Osteoblast (primary cell): Measurements from ENCODE around the gene ARMC7. TPM values are rescaled to one million over a fixed set of nuclear protein-coding genes. Genes with fewer than 3 reads are reported as not detected.

Source experiments
- DNase-seq: peaks from one replicate; pipeline ENCODE4 v3.0.0; 2011; ENCODE audit warnings: low spot score, mixed read lengths; ENCODE audit not compliant: insufficient read length; ENCODE audit errors: missing footprints
- H2AFZ ChIP-seq: 2 replicates; pipeline ENCODE4 v1.6.0; 2011; ENCODE audit warnings: mild to moderate bottlenecking, low read length
- H3K27ac ChIP-seq: 2 replicates; pipeline ENCODE4 v1.5.1; 2011; ENCODE audit warnings: mild to moderate bottlenecking, low read depth, low read length, moderate library complexity
- H3K27me3 ChIP-seq: 2 replicates; pipeline ENCODE4 v1.6.0; 2012; ENCODE audit warnings: mild to moderate bottlenecking, control low read depth, inconsistent platforms, low read length, moderate library complexity; ENCODE audit not compliant: insufficient read depth
- H3K36me3 ChIP-seq: 2 replicates; pipeline ENCODE4 v1.5.1; 2011; ENCODE audit warnings: mild to moderate bottlenecking, low read length, control low read depth, moderate library complexity; ENCODE audit not compliant: insufficient read depth
- H3K4me1 ChIP-seq: 2 replicates; pipeline ENCODE4 v1.5.1; 2011; ENCODE audit warnings: mild to moderate bottlenecking, low read length, control low read depth, moderate library complexity; ENCODE audit not compliant: insufficient read depth
- H3K4me2 ChIP-seq: 2 replicates; pipeline ENCODE4 v1.6.0; 2011; ENCODE audit warnings: mild to moderate bottlenecking, low read length; ENCODE audit not compliant: insufficient read depth
- H3K4me3 ChIP-seq: fragments of 200-600 bp; sonication (generic); 3 replicates; pipeline ENCODE4 v1.5.1; 2012; ENCODE audit warnings: mild to moderate bottlenecking, low read length, inconsistent platforms; ENCODE audit not compliant: insufficient read depth
- H3K79me2 ChIP-seq: 2 replicates; pipeline ENCODE4 v1.6.0; 2012; ENCODE audit warnings: mild to moderate bottlenecking, low read length, control low read depth, inconsistent platforms; ENCODE audit not compliant: insufficient read depth
- H3K9me3 ChIP-seq: 2 replicates; pipeline ENCODE4 v1.5.1; 2011; ENCODE audit warnings: low read depth, low read length, control low read depth
- H4K20me1 ChIP-seq: 2 replicates; pipeline ENCODE4 v1.6.0; 2012; ENCODE audit warnings: mild to moderate bottlenecking, low read length, control low read depth; ENCODE audit not compliant: insufficient read depth
- total RNA-seq: library from RNA; depleted of rRNA; stranded (reverse); fragments of >200 nt; gene quantifications from 2 replicates; pipeline ENCODE4 v1.2.3, GENCODE V29; 2012
- TF ChIP-seq, protein P1 (sequence below): IDR thresholded peaks from 2 replicates; pipeline ENCODE4 v1.5.1; 2011; ENCODE audit warnings: mild to moderate bottlenecking, low read depth, low read length, moderate library complexity; ENCODE audit errors: extremely low read depth

The ARMC7 gene
- total RNA-seq, 1 donor = 3.3 TPM

DNA sequence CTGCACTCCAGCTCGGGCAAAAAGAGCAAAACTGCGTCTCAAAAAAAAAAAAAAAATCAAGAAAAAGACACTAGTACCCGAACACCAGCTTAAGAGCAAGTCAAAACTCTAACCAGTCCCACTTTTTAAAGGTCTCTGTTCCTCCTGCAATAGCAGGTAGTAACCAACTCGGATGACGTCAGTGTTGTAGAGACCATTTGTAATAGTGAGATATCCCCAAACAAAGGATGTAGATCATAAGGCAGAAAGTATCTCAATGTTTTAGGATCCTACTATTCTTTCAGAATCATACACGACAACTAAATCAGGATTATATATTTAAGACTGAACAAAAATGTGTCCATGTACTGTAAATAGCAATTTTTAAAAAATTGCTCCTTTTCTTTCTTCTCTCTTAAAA lies 42.2 kb downstream of the ARMC7 start:
- Histone ChIP-seq H2AFZ (no peak overlapping the region), H3K79me2 (peaks cover 72% of the 10 kb centered on the region), H3K4me2 (no peak overlapping the region), H3K4me3 (no peak overlapping the region), H3K9me3 (no peaks in the 10 kb centered on the region), H3K27ac (no peak overlapping the region), H3K4me1 (peaks cover 15% of the 10 kb centered on the region), H4K20me1 (peaks cover 17% of the 10 kb centered on the region), H3K36me3 (peaks cover 22% of the 10 kb centered on the region), H3K27me3 (no peaks in the 10 kb centered on the region)
- TF ChIP-seq, protein P1, sequence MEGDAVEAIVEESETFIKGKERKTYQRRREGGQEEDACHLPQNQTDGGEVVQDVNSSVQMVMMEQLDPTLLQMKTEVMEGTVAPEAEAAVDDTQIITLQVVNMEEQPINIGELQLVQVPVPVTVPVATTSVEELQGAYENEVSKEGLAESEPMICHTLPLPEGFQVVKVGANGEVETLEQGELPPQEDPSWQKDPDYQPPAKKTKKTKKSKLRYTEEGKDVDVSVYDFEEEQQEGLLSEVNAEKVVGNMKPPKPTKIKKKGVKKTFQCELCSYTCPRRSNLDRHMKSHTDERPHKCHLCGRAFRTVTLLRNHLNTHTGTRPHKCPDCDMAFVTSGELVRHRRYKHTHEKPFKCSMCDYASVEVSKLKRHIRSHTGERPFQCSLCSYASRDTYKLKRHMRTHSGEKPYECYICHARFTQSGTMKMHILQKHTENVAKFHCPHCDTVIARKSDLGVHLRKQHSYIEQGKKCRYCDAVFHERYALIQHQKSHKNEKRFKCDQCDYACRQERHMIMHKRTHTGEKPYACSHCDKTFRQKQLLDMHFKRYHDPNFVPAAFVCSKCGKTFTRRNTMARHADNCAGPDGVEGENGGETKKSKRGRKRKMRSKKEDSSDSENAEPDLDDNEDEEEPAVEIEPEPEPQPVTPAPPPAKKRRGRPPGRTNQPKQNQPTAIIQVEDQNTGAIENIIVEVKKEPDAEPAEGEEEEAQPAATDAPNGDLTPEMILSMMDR = no peak
- no peak for DNase-seq

DNA sequence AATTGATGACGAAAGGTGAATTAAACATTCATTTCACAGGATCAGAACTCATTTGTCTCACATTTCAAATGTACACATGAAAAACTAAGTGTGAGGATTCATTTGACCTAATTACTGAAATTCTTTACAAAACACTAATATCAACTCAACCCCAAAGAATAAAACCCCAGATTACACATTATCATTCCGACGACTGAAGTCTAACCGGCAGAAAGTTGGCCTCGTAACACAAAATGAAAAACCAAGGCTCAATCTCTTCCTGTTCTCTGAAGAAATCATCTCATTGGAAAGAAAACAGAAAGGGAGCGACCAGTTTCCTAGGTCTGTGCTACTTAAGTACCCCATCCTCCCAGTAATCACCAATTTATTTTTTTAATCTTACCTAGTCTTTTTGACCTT lies 42.8 kb downstream of the ARMC7 start:
- TF ChIP-seq, protein P1 = no peak
- Histone ChIP-seq H4K20me1 (peaks cover 17% of the 10 kb centered on the region), H3K79me2 (peaks cover 66% of the 10 kb centered on the region), H3K36me3 (peaks cover 16% of the 10 kb centered on the region), H3K27ac (peak overlapping the region; percentile 56), H3K9me3 (no peaks in the 10 kb centered on the region), H2AFZ (peak overlapping the region; percentile 70), H3K27me3 (no peaks in the 10 kb centered on the region), H3K4me3 (peak overlapping the region; percentile 96), H3K4me1 (peaks cover 15% of the 10 kb centered on the region), H3K4me2 (peak overlapping the region; percentile 100)
- no peak for DNase-seq

DNA sequence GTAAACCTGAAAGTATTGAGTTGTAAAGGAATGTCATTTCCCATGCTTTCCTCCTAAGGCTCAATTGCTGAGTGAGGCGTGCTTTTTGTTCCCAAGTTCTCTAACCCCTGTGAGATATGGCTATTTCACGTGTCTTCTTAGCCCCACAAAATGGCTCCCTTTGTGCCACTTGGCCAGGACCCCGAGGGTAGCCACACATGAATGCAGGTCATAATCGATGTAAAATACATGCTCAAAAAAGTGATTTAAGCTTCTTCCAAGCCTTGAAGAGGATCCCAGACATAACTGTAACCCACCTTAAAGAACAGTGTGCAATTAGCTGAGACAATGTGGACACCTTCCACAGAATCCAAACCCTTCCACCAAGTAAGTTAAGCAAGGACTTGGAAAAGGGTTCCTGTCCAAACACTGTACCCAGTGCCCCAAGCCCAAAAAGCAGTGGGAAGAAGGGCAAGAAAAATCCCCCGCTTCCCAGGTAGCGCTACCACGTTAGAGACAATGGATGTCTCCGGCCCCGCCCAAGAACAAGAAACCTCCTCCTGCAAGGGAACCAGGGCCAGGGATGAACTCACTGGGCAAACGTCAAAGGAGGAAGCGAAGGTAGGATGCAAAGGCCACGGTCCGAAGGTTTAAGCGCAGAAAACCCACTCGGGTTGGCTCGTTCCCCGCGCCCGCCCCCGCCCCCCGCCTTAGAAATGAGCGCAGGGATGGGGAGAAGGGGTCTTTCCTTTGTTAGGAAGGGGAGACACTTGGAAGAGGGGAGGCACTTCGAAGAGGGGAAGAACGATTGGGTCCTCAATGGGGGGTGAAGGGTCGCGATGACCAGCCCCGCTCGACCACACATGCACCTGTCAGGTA lies 43.4 kb downstream of the ARMC7 start:
- DNase-seq = peak; percentile 69
- peak overlapping the region; percentile 96 for H3K4me3 ChIP-seq
- peaks cover 60% of the 10 kb centered on the region for H3K79me2 ChIP-seq
- H3K9me3 ChIP-seq = no peaks in the 10 kb centered on the region
- peak overlapping the region; percentile 100 for H3K4me2 ChIP-seq
- H3K27ac ChIP-seq = peak overlapping the region; percentile 76
- TF ChIP-seq, protein P1 = no peak
- H4K20me1 ChIP-seq = peaks cover 17% of the 10 kb centered on the region
- peaks cover 9% of the 10 kb centered on the region for H3K36me3 ChIP-seq
- peak overlapping the region; percentile 70 for H2AFZ ChIP-seq
- H3K4me1 ChIP-seq = peaks cover 15% of the 10 kb centered on the region
- no peaks in the 10 kb centered on the region for H3K27me3 ChIP-seq

DNA sequence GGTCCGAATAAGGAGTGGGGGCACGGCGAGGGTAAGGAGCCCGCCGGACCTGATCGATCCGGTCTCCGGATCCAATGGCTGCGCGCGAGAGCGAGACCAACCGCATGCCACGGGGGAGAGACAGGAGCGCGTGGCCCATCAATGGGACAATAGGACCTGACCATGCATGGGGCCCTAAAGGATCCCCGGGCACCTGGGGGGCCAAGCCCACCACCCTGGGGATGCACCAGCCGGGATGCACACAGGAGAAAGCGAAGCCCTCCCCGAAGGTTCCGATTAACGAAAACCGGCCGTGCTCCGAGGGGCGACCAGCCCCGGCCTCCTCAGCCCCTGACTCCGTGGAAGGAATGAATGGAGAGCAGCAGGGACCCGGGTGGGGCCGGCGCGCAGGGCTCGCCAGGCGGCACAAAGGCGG lies 44.0 kb downstream of the ARMC7 start:
- H3K4me2 ChIP-seq = peak overlapping the region; percentile 100
- peak; percentile 88 for DNase-seq
- no peaks in the 10 kb centered on the region for H3K27me3 ChIP-seq
- peak overlapping the region; percentile 76 for H3K27ac ChIP-seq
- peaks cover 17% of the 10 kb centered on the region for H4K20me1 ChIP-seq
- peaks cover 3% of the 10 kb centered on the region for H3K36me3 ChIP-seq
- H3K79me2 ChIP-seq = peaks cover 53% of the 10 kb centered on the region
- H3K9me3 ChIP-seq = no peaks in the 10 kb centered on the region
- H3K4me1 ChIP-seq = peaks cover 15% of the 10 kb centered on the region
- TF ChIP-seq, protein P1 = no peak
- peak overlapping the region; percentile 96 for H3K4me3 ChIP-seq
- H2AFZ ChIP-seq = peak overlapping the region; percentile 62
